ENCODE results near the gene POLE. TPM values are rescaled to one million over a fixed set of nuclear protein-coding genes. Genes with fewer than 3 reads are reported as not detected.

The POLE gene
- total RNA-seq, 3 donors from 2014 or later, result 45.0 to 72.2 (median 55.1) TPM

GRCh38 chr12:132653567-132654290 is 33.4 kb downstream of the POLE start:
- TF ChIP-seq, protein P1, sequence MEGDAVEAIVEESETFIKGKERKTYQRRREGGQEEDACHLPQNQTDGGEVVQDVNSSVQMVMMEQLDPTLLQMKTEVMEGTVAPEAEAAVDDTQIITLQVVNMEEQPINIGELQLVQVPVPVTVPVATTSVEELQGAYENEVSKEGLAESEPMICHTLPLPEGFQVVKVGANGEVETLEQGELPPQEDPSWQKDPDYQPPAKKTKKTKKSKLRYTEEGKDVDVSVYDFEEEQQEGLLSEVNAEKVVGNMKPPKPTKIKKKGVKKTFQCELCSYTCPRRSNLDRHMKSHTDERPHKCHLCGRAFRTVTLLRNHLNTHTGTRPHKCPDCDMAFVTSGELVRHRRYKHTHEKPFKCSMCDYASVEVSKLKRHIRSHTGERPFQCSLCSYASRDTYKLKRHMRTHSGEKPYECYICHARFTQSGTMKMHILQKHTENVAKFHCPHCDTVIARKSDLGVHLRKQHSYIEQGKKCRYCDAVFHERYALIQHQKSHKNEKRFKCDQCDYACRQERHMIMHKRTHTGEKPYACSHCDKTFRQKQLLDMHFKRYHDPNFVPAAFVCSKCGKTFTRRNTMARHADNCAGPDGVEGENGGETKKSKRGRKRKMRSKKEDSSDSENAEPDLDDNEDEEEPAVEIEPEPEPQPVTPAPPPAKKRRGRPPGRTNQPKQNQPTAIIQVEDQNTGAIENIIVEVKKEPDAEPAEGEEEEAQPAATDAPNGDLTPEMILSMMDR (IDR thresholded peaks at IDR 0.05), result no peak
- ATAC-seq (no peak), DNase-seq (no peak)
- Histone ChIP-seq H3K4me3 (no peak overlapping the region), H3K4me1 (ENCODE audit: low read depth) (no peaks in the 10 kb centered on the region), H3K36me3 (ENCODE audit: low read depth) (peaks cover 5% of the 10 kb centered on the region), H3K9me3 (no peaks in the 10 kb centered on the region)
- intact Hi-C loops (cut with DNase I, micrococcal nuclease), result no loop called here

DNA sequence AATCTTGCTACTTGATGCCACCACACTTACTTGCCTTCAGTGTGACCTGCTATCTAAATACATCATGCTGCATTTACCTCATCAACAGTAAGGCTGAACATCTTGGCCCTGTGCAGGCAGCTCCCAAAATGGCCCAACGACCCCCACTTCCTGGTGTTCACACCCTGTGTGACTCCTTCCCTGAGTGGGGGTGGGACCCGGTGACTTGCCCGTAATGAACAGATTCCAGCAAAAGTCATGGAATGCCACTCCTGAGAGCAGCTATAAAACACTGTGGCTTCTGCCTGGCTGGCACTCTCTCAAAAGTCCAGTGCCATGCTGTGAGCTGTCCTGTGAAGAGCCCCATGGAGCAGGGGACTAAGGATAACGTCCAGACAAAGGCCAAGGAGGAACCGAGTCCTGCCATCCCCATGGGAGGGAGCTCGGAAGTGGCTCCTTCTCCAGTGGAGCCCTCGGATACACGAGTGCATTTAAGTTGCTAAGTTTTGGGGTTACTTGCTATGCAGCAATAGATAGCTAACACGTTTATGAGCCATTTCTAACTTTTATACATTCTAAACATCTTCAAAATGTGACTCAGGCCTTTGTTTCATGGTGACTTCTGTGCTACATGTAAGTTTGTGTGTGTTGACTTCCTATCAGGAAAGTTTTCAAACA is 35.6 kb downstream of the POLE start:
- ATAC-seq, result no peak
- DNase-seq, result no peak
- H3K36me3 ChIP-seq (ENCODE audit: low read depth), result no peaks in the 10 kb centered on the region
- H3K4me1 ChIP-seq (ENCODE audit: low read depth), result no peaks in the 10 kb centered on the region
- no peaks in the 10 kb centered on the region for H3K9me3 ChIP-seq
- no peak overlapping the region for H3K4me3 ChIP-seq
- TF ChIP-seq, protein P1 (IDR thresholded peaks at IDR 0.05), result no peak
- intact Hi-C loops (cut with DNase I, micrococcal nuclease), result no loop called here

- TF ChIP-seq, protein P1 (IDR thresholded peaks at IDR 0.05), result no peak
- peak in 2 of 3 donors; percentile 59 to 71 for DNase-seq
- ATAC-seq, result peak; percentile 97
- H3K9me3 ChIP-seq, result no peaks in the 10 kb centered on the region
- H3K4me3 ChIP-seq, result no peak overlapping the region
- no peaks in the 10 kb centered on the region for H3K36me3 ChIP-seq (ENCODE audit: low read depth)
- intact Hi-C loops (cut with DNase I, micrococcal nuclease), result no loop called here
- H3K4me1 ChIP-seq (ENCODE audit: low read depth), result no peaks in the 10 kb centered on the region
Observed at GRCh38 chr12:132649226-132649945, 37.8 kb downstream of the POLE start.

DNA sequence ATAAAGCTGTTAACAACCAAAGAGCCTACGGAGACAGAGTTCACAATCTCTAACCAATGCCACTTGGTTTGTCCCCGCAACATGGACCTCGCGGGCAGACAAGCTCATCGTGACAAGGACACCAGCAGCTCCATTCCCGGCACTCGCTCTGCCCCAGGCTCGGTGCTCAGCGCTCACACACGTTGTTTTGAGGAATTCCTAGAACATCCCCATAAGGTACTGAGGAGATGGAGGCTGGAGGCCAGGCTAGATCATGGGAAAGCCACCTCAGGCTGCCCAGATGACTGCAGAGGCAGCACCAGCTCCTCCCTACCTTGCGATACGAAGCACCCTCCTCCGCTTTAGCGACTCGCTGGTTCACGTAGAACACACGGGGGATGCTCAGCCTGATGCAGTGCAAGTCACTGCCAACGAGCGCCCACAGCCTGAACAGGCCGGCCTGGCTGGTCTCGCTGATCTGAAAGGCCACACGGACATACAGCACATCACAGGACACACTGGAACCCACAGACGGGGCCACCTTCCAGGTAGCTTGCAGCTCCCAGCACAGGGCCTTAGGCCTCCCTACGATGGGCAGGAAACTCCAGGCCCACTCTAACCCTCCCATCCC is 38.4 kb downstream of the POLE start:
- ATAC-seq (no peak), DNase-seq (no peak)
- no peaks in the 10 kb centered on the region for H3K9me3 ChIP-seq
- H3K4me3 ChIP-seq, result no peak overlapping the region
- H3K4me1 ChIP-seq (ENCODE audit: low read depth), result no peaks in the 10 kb centered on the region
- no peaks in the 10 kb centered on the region for H3K36me3 ChIP-seq (ENCODE audit: low read depth)
- TF ChIP-seq, protein P1 (IDR thresholded peaks at IDR 0.05), result no peak
- intact Hi-C loops (cut with DNase I, micrococcal nuclease), result no loop called here

- ATAC-seq (no peak), DNase-seq (no peak)
- intact Hi-C loops (cut with DNase I, micrococcal nuclease), result no loop called here
- Histone ChIP-seq H3K4me1 (ENCODE audit: low read depth) (no peaks in the 10 kb centered on the region), H3K36me3 (ENCODE audit: low read depth) (no peaks in the 10 kb centered on the region), H3K9me3 (no peaks in the 10 kb centered on the region), H3K4me3 (no peak overlapping the region)
- TF ChIP-seq, protein P1 (IDR thresholded peaks at IDR 0.05), result no peak
Observed at GRCh38 chr12:132647858-132648257, 39.3 kb downstream of the POLE start.
